Endodermal cell (in vitro differentiated cells): ENCODE measurements around the gene ESYT3. TPM values are rescaled to one million over a fixed set of nuclear protein-coding genes. Genes with fewer than 3 reads are reported as not detected.

Experiments
- DNase-seq: peaks from one replicate; pipeline ENCODE4 v3.0.0-alpha.2; 2017
- H3K27ac ChIP-seq: 2 replicates; pipeline ENCODE4 v1.5.1; 2013; ENCODE audit warnings: mild to moderate bottlenecking, low read depth, low read length, moderate library complexity
- H3K27me3 ChIP-seq: 2 replicates; pipeline ENCODE4 v1.6.1; 2013; ENCODE audit warnings: mild to moderate bottlenecking, low read length, moderate library complexity; ENCODE audit not compliant: insufficient read depth, control insufficient read depth, poor library complexity, severe bottlenecking
- H3K36me3 ChIP-seq: 2 replicates; pipeline ENCODE4 v1.7.0; 2013; ENCODE audit warnings: mild to moderate bottlenecking, low read length, moderate library complexity; ENCODE audit not compliant: control insufficient read depth, insufficient read depth
- H3K4me1 ChIP-seq: one replicate; pipeline ENCODE4 v1.7.0; 2013; ENCODE audit warnings: low read length; ENCODE audit not compliant: control insufficient read depth, insufficient read depth
- H3K4me3 ChIP-seq: 2 replicates; pipeline ENCODE4 v1.5.1; 2013; ENCODE audit warnings: mild to moderate bottlenecking, low read length, moderate library complexity
- H3K9ac ChIP-seq: 2 replicates; pipeline ENCODE4 v1.6.1; 2013; ENCODE audit warnings: mild to moderate bottlenecking, low read length, moderate library complexity; ENCODE audit not compliant: poor library complexity, severe bottlenecking; ENCODE audit errors: extremely low read depth
- H3K9me3 ChIP-seq: 2 replicates; pipeline ENCODE4 v1.6.1; 2013; ENCODE audit warnings: mild to moderate bottlenecking, low read length, moderate library complexity; ENCODE audit not compliant: control insufficient read depth
- H3K27ac Mint-ChIP-seq: 2 replicates; pipeline ENCODE4 v1.8.0; 2020; ENCODE audit warnings: mixed read lengths
- H3K27me3 Mint-ChIP-seq: 2 replicates; pipeline ENCODE4 v1.8.0; 2021; ENCODE audit warnings: mild to moderate bottlenecking, mixed read lengths; ENCODE audit not compliant: insufficient read depth
- H3K36me3 Mint-ChIP-seq: 2 replicates; pipeline ENCODE4 v1.8.0; 2020; ENCODE audit warnings: low read depth, mixed read lengths
- H3K4me1 Mint-ChIP-seq: 2 replicates; pipeline ENCODE4 v1.8.0; 2020; ENCODE audit warnings: mixed read lengths
- H3K4me3 Mint-ChIP-seq: 2 replicates; pipeline ENCODE4 v1.8.0; 2020; ENCODE audit warnings: mild to moderate bottlenecking, moderate library complexity, mixed read lengths
- H3K9me3 Mint-ChIP-seq: 2 replicates; pipeline ENCODE4 v1.8.0; 2020; ENCODE audit warnings: mild to moderate bottlenecking, mixed read lengths
- WGBS, 2 experiments: methylation state at CpG; one replicate each; pipeline versions ENCODE4 v1.1.5 to v1.1.7; 2013; ENCODE audit warnings: missing lambda C conversion rate in 2 of 2, mixed read lengths in 1 of 2; ENCODE audit not compliant: insufficient coverage in 1 of 2, insufficient read length in 1 of 2; 5-methylcytosine and 5-hydroxymethylcytosine counted together
- total RNA-seq, 2 donors: library from RNA; stranded (reverse); fragmentation: NEBNext Ultra II Directional in 1 of 2; extraction: Animal tissue kit (Norgen Biotek cat#: 25700) in 1 of 2; gene quantifications; 2 replicates in 1 of 2; 3 replicates in 1 of 2; pipeline ENCODE4 v1.2.1, GENCODE V29; 2021
- TF ChIP-seq, protein P1 (sequence below): fragments of 200-600 bp; sonication (generic); conservative IDR thresholded peaks from 2 replicates; pipeline ENCODE4 v1.5.0; 2021; ENCODE audit warnings: antibody characterized with exemption, mild to moderate bottlenecking

Gene ESYT3
- total RNA-seq, 2 donors from 2014 or later = 7.7 to 10.2 TPM

DNA sequence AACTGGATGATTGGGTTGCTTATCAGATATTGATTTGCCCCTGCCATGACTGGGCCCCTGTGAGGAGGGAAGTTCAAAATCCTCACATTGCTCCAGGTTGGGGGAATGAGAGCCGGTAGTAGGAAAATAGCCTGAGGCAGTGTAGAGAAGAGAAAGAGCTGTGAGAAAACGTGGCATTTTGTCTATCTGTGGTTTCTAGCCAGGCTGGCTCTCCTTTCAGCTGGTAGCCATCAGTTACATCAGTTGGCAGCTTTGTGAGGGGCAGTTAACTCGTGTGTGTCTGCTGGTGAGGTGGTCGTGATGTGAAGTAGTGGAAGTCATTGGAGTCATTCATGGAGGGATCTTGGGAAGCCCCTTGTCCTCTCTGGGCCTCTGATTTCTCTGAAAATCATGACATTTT lies 5.2 kb downstream of the ESYT3 start:
- H3K4me3 Mint-ChIP-seq = no peak overlapping the region
- no peaks in the 10 kb centered on the region for H3K9me3 Mint-ChIP-seq
- no peaks in the 10 kb centered on the region for H3K36me3 Mint-ChIP-seq
- no peak overlapping the region for H3K9ac ChIP-seq
- peaks cover 7% of the 10 kb centered on the region for H3K4me1 ChIP-seq
- H3K27me3 Mint-ChIP-seq = peaks cover 23% of the 10 kb centered on the region
- no peaks in the 10 kb centered on the region for H3K9me3 ChIP-seq
- 81 to 88% methylated on average over 1 to 4 of the region's 4 CpGs for WGBS, 2 experiments
- no peak overlapping the region for H3K4me3 ChIP-seq
- no peaks in the 10 kb centered on the region for H3K36me3 ChIP-seq
- H3K4me1 Mint-ChIP-seq = peaks cover 41% of the 10 kb centered on the region
- TF ChIP-seq, protein P1, sequence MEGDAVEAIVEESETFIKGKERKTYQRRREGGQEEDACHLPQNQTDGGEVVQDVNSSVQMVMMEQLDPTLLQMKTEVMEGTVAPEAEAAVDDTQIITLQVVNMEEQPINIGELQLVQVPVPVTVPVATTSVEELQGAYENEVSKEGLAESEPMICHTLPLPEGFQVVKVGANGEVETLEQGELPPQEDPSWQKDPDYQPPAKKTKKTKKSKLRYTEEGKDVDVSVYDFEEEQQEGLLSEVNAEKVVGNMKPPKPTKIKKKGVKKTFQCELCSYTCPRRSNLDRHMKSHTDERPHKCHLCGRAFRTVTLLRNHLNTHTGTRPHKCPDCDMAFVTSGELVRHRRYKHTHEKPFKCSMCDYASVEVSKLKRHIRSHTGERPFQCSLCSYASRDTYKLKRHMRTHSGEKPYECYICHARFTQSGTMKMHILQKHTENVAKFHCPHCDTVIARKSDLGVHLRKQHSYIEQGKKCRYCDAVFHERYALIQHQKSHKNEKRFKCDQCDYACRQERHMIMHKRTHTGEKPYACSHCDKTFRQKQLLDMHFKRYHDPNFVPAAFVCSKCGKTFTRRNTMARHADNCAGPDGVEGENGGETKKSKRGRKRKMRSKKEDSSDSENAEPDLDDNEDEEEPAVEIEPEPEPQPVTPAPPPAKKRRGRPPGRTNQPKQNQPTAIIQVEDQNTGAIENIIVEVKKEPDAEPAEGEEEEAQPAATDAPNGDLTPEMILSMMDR = no peak
- H3K27me3 ChIP-seq = peaks cover 26% of the 10 kb centered on the region
- H3K27ac ChIP-seq = no peak overlapping the region
- no peak overlapping the region for H3K27ac Mint-ChIP-seq
- DNase-seq = peak; percentile 30

DNA sequence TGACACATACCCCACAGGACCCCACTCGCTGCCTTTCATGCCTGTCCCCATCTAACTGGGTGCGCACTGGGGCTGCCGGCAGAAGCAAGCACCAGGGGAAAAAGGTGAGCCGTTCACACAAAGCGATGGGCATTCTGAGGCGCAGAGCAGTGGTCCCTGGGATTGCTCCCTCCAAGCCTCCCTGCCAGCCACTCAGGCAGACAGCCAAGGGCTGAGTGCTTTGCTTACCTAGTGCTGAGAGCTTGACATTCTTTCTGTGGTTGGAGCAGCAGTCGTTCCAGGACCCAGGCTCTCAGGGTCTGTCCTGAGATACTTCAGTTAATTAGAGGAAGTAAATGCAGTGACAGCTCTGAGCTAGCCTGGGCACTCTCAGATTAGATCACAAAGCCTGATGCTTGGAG lies 5.7 kb downstream of the ESYT3 start:
- Histone ChIP-seq H3K4me3 (no peak overlapping the region), H3K9ac (no peak overlapping the region), H3K27ac (no peak overlapping the region), H3K9me3 (no peaks in the 10 kb centered on the region), H3K4me1 (peaks cover 7% of the 10 kb centered on the region), H3K27me3 (peaks cover 21% of the 10 kb centered on the region), H3K36me3 (no peaks in the 10 kb centered on the region)
- Mint-ChIP-seq H3K9me3 (no peaks in the 10 kb centered on the region), H3K4me1 (peaks cover 41% of the 10 kb centered on the region), H3K27ac (no peak overlapping the region), H3K27me3 (peaks cover 21% of the 10 kb centered on the region), H3K4me3 (no peak overlapping the region), H3K36me3 (no peaks in the 10 kb centered on the region)
- peak; percentile 66 for DNase-seq
- WGBS, 2 experiments = 77 to 88% methylated on average over 3 to 7 of the region's 7 CpGs
- TF ChIP-seq, protein P1 = no peak

DNA sequence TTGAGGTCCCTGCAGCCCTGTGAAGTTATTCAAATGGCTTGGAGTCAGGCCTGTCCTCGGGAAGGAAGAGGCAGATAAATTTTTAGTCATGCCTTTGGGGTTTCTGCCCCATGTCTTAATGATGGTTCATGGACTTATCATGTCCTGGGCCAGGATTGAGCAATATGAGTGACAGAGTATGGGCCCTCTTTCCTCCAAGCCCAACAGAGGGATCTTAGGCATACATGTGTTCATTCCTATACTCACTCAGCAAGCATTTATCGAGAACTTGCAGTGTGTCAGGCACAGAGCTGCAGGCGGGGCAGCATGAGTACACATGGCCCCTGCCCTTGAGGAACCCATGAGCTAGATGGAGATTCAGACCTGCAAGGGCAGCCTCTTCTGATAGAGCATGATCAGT lies 6.2 kb downstream of the ESYT3 start:
- no peak overlapping the region for H3K27ac ChIP-seq
- H3K36me3 Mint-ChIP-seq = no peaks in the 10 kb centered on the region
- no peak overlapping the region for H3K27ac Mint-ChIP-seq
- no peaks in the 10 kb centered on the region for H3K9me3 Mint-ChIP-seq
- peaks cover 7% of the 10 kb centered on the region for H3K4me1 ChIP-seq
- 79 to 89% methylated on average over 2 to 3 of the region's 3 CpGs for WGBS, 2 experiments
- H3K4me1 Mint-ChIP-seq = peaks cover 41% of the 10 kb centered on the region
- H3K9ac ChIP-seq = no peak overlapping the region
- H3K36me3 ChIP-seq = no peaks in the 10 kb centered on the region
- H3K27me3 Mint-ChIP-seq = peaks cover 16% of the 10 kb centered on the region
- H3K9me3 ChIP-seq = no peaks in the 10 kb centered on the region
- H3K27me3 ChIP-seq = peaks cover 17% of the 10 kb centered on the region
- H3K4me3 Mint-ChIP-seq = no peak overlapping the region
- TF ChIP-seq, protein P1 = no peak
- H3K4me3 ChIP-seq = no peak overlapping the region
- DNase-seq = no peak
